HEK293 (cell line): ENCODE results near the gene PBX2.

ENCODE experiments used
- BCL11A ChIP-seq: fragments of 450-650 bp; formaldehyde crosslinking; IDR thresholded peaks from 2 replicates; pipeline ENCODE4 v1.5.1; 2016; ENCODE audit warnings: low read depth, missing biosample characterization, missing genetic modification characterization
- GLI2 ChIP-seq: fragments of 450-650 bp; formaldehyde crosslinking; IDR thresholded peaks from 2 replicates; pipeline ENCODE4; 2017; ENCODE audit warnings: missing biosample characterization, missing genetic modification characterization, low read depth, borderline replicate concordance
- GLIS1 ChIP-seq: fragments of 450-650 bp; formaldehyde crosslinking; IDR thresholded peaks from 2 replicates; pipeline ENCODE4 v1.5.1; 2016; ENCODE audit warnings: missing biosample characterization, missing genetic modification characterization
- GLIS2 ChIP-seq: fragments of 450-650 bp; formaldehyde crosslinking; IDR thresholded peaks from 2 replicates; pipeline ENCODE4 v1.5.1; 2016; ENCODE audit warnings: missing biosample characterization, missing genetic modification characterization
- KLF10 ChIP-seq: fragments of 450-650 bp; IDR thresholded peaks from 2 replicates; pipeline ENCODE4 v1.5.1; 2018; ENCODE audit warnings: missing biosample characterization, mild to moderate bottlenecking, missing genetic modification characterization
- KLF9 ChIP-seq: fragments of 450-650 bp; formaldehyde crosslinking; IDR thresholded peaks from 2 replicates; pipeline ENCODE4 v1.5.1; 2016; ENCODE audit warnings: missing biosample characterization, missing genetic modification characterization, low read depth
- RBAK ChIP-seq: fragments of 450-650 bp; formaldehyde crosslinking; IDR thresholded peaks from 2 replicates; pipeline ENCODE4 v1.5.1; 2016; ENCODE audit warnings: missing biosample characterization, missing genetic modification characterization
- SCRT1 ChIP-seq: fragments of 450-650 bp; formaldehyde crosslinking; IDR thresholded peaks from 2 replicates; pipeline ENCODE4 v1.5.1; 2016; ENCODE audit warnings: missing biosample characterization, missing genetic modification characterization, borderline replicate concordance
- SETDB1 ChIP-seq: IDR thresholded peaks from one replicate; pipeline ENCODE4 v1.6.1; 2017; ENCODE audit warnings: mild to moderate bottlenecking, low read length, moderate library complexity, mixed read lengths; ENCODE audit not compliant: insufficient read length
- SP3 ChIP-seq: fragments of 450-650 bp; formaldehyde crosslinking; IDR thresholded peaks from 2 replicates; pipeline ENCODE4 v1.5.1; 2016; ENCODE audit warnings: missing biosample characterization, missing genetic modification characterization
- ZBTB1 ChIP-seq: fragments of 450-650 bp; formaldehyde crosslinking; IDR thresholded peaks from 2 replicates; pipeline ENCODE4 v1.5.1; 2016; ENCODE audit warnings: missing biosample characterization, missing genetic modification characterization
- ZFHX2 ChIP-seq: fragments of 450-650 bp; formaldehyde crosslinking; conservative IDR thresholded peaks from 2 replicates; pipeline ENCODE4 v1.5.1; 2016; ENCODE audit warnings: missing biosample characterization, missing genetic modification characterization
- ZFP41 ChIP-seq: fragments of 450-650 bp; formaldehyde crosslinking; IDR thresholded peaks from 2 replicates; pipeline ENCODE4 v1.5.1; 2016; ENCODE audit warnings: missing biosample characterization, missing genetic modification characterization, borderline replicate concordance
- ZNF10 ChIP-seq: fragments of 450-650 bp; formaldehyde crosslinking; IDR thresholded peaks from 2 replicates; pipeline ENCODE4 v1.5.1; 2017; ENCODE audit warnings: missing biosample characterization, missing genetic modification characterization
- ZNF138 ChIP-seq: fragments of 450-650 bp; formaldehyde crosslinking; IDR thresholded peaks from 2 replicates; pipeline ENCODE4 v1.5.1; 2016; ENCODE audit warnings: missing biosample characterization, missing genetic modification characterization, borderline replicate concordance
- ZNF2 ChIP-seq: fragments of 450-650 bp; formaldehyde crosslinking; IDR thresholded peaks from 2 replicates; pipeline ENCODE4 v1.5.1; 2016; ENCODE audit warnings: missing biosample characterization, missing genetic modification characterization
- ZNF416 ChIP-seq: fragments of 450-650 bp; formaldehyde crosslinking; IDR thresholded peaks from 2 replicates; pipeline ENCODE4 v1.5.1; 2016; ENCODE audit warnings: missing biosample characterization, missing genetic modification characterization
- ZNF473 ChIP-seq: fragments of 450-650 bp; formaldehyde crosslinking; IDR thresholded peaks from 2 replicates; pipeline ENCODE4 v1.5.1; 2017; ENCODE audit warnings: missing biosample characterization, missing genetic modification characterization
- ZNF501 ChIP-seq: fragments of 450-650 bp; formaldehyde crosslinking; IDR thresholded peaks from 2 replicates; pipeline ENCODE4 v1.5.1; 2016; ENCODE audit warnings: missing biosample characterization, missing genetic modification characterization
- ZNF521 ChIP-seq: fragments of 450-650 bp; formaldehyde crosslinking; IDR thresholded peaks from 2 replicates; pipeline ENCODE4 v1.5.1; 2017; ENCODE audit warnings: missing biosample characterization, mild to moderate bottlenecking, missing genetic modification characterization
- ZNF555 ChIP-seq: fragments of 450-650 bp; formaldehyde crosslinking; conservative IDR thresholded peaks from 2 replicates; pipeline ENCODE4 v1.5.1; 2017; ENCODE audit warnings: missing biosample characterization, mild to moderate bottlenecking, missing genetic modification characterization, inconsistent platforms
- ZNF621 ChIP-seq: fragments of 450-650 bp; formaldehyde crosslinking; IDR thresholded peaks from 2 replicates; pipeline ENCODE4 v1.5.1; 2017; ENCODE audit warnings: missing biosample characterization, missing genetic modification characterization
- ZNF768 ChIP-seq: fragments of 450-650 bp; formaldehyde crosslinking; IDR thresholded peaks from 2 replicates; pipeline ENCODE4 v1.5.1; 2018; ENCODE audit warnings: missing biosample characterization, mild to moderate bottlenecking, missing genetic modification characterization
- ZNF777 ChIP-seq: fragments of 450-650 bp; formaldehyde crosslinking; IDR thresholded peaks from 2 replicates; pipeline ENCODE4 v1.5.1; 2017; ENCODE audit warnings: missing biosample characterization, missing genetic modification characterization, borderline replicate concordance
- ZSCAN30 ChIP-seq: fragments of 450-650 bp; IDR thresholded peaks from 2 replicates; pipeline ENCODE4 v1.5.1; 2018; ENCODE audit warnings: missing biosample characterization, mild to moderate bottlenecking, missing genetic modification characterization, moderate library complexity
- TF ChIP-seq, protein P1 (sequence below): fragments of 450-650 bp; formaldehyde crosslinking; IDR thresholded peaks from 2 replicates; pipeline ENCODE4 v1.5.1; 2017; ENCODE audit warnings: missing biosample characterization, missing genetic modification characterization
- TF ChIP-seq, protein P2 (sequence below): fragments of 450-650 bp; formaldehyde crosslinking; IDR thresholded peaks from 2 replicates; pipeline ENCODE4 v1.5.1; 2016; ENCODE audit warnings: missing biosample characterization, missing genetic modification characterization
- TF ChIP-seq, protein P3 (sequence below): fragments of 450-650 bp; formaldehyde crosslinking; IDR thresholded peaks from 2 replicates; pipeline ENCODE4 v1.5.1; 2016; ENCODE audit warnings: missing biosample characterization, missing genetic modification characterization
- TF ChIP-seq, protein P4 (sequence below): fragments of 450-650 bp; formaldehyde crosslinking; IDR thresholded peaks from 2 replicates; pipeline ENCODE4 v1.5.1; 2016; ENCODE audit warnings: missing biosample characterization, missing genetic modification characterization, low read depth
- TF ChIP-seq, protein P5 (sequence below): fragments of 450-650 bp; formaldehyde crosslinking; IDR thresholded peaks from 2 replicates; pipeline ENCODE4 v1.5.1; 2016; ENCODE audit warnings: missing biosample characterization, missing genetic modification characterization
- TF ChIP-seq, protein P6 (sequence below): fragments of 450-650 bp; formaldehyde crosslinking; IDR thresholded peaks from 2 replicates; pipeline ENCODE4 v1.5.1; 2016; ENCODE audit warnings: missing biosample characterization, missing genetic modification characterization

The PBX2 gene

GRCh38 chr6:32154514-32155161 lies 35.4 kb downstream of the PBX2 start (continued):
- TF ChIP-seq, protein P1, sequence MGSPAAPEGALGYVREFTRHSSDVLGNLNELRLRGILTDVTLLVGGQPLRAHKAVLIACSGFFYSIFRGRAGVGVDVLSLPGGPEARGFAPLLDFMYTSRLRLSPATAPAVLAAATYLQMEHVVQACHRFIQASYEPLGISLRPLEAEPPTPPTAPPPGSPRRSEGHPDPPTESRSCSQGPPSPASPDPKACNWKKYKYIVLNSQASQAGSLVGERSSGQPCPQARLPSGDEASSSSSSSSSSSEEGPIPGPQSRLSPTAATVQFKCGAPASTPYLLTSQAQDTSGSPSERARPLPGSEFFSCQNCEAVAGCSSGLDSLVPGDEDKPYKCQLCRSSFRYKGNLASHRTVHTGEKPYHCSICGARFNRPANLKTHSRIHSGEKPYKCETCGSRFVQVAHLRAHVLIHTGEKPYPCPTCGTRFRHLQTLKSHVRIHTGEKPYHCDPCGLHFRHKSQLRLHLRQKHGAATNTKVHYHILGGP (tag by site-specific recombination), result no peak
- TF ChIP-seq, protein P2, sequence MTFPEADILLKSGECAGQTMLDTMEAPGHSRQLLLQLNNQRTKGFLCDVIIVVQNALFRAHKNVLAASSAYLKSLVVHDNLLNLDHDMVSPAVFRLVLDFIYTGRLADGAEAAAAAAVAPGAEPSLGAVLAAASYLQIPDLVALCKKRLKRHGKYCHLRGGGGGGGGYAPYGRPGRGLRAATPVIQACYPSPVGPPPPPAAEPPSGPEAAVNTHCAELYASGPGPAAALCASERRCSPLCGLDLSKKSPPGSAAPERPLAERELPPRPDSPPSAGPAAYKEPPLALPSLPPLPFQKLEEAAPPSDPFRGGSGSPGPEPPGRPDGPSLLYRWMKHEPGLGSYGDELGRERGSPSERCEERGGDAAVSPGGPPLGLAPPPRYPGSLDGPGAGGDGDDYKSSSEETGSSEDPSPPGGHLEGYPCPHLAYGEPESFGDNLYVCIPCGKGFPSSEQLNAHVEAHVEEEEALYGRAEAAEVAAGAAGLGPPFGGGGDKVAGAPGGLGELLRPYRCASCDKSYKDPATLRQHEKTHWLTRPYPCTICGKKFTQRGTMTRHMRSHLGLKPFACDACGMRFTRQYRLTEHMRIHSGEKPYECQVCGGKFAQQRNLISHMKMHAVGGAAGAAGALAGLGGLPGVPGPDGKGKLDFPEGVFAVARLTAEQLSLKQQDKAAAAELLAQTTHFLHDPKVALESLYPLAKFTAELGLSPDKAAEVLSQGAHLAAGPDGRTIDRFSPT (tag by site-specific recombination), result peak; percentile 38; the same call in 1 of the 2 replicates
- no peak for TF ChIP-seq SETDB1
- no peak for TF ChIP-seq ZFP41 (tag by site-specific recombination)
- TF ChIP-seq ZBTB1 (tag by site-specific recombination), result no peak
- no peak for TF ChIP-seq ZNF621 (tag by site-specific recombination)
- TF ChIP-seq SCRT1 (tag by site-specific recombination), result no peak
- TF ChIP-seq GLIS2 (tag by site-specific recombination), result peak; percentile 78
- TF ChIP-seq GLIS1 (tag by site-specific recombination), result no peak; the same call in 1 of the 2 replicates
- no peak for TF ChIP-seq ZNF10 (tag by site-specific recombination)
- no peak for TF ChIP-seq ZNF521 (tag by site-specific recombination)
- TF ChIP-seq ZNF777, result no peak
- TF ChIP-seq, protein P3, sequence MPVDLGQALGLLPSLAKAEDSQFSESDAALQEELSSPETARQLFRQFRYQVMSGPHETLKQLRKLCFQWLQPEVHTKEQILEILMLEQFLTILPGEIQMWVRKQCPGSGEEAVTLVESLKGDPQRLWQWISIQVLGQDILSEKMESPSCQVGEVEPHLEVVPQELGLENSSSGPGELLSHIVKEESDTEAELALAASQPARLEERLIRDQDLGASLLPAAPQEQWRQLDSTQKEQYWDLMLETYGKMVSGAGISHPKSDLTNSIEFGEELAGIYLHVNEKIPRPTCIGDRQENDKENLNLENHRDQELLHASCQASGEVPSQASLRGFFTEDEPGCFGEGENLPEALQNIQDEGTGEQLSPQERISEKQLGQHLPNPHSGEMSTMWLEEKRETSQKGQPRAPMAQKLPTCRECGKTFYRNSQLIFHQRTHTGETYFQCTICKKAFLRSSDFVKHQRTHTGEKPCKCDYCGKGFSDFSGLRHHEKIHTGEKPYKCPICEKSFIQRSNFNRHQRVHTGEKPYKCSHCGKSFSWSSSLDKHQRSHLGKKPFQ (tag by site-specific recombination), result no peak
- TF ChIP-seq, protein P4, sequence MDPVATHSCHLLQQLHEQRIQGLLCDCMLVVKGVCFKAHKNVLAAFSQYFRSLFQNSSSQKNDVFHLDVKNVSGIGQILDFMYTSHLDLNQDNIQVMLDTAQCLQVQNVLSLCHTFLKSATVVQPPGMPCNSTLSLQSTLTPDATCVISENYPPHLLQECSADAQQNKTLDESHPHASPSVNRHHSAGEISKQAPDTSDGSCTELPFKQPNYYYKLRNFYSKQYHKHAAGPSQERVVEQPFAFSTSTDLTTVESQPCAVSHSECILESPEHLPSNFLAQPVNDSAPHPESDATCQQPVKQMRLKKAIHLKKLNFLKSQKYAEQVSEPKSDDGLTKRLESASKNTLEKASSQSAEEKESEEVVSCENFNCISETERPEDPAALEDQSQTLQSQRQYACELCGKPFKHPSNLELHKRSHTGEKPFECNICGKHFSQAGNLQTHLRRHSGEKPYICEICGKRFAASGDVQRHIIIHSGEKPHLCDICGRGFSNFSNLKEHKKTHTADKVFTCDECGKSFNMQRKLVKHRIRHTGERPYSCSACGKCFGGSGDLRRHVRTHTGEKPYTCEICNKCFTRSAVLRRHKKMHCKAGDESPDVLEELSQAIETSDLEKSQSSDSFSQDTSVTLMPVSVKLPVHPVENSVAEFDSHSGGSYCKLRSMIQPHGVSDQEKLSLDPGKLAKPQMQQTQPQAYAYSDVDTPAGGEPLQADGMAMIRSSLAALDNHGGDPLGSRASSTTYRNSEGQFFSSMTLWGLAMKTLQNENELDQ (tag by site-specific recombination), result no peak
- no peak for TF ChIP-seq RBAK (tag by site-specific recombination)
- TF ChIP-seq KLF9 (tag by site-specific recombination), result no peak; the same call in 1 of the 2 replicates
- TF ChIP-seq GLI2 (tag by site-specific recombination), result no peak
- TF ChIP-seq BCL11A (tag by site-specific recombination), result no peak
- 0 out of 2 replicates have a peak, but pooled peaks have one; percentile 16 for TF ChIP-seq ZNF2 (tag by site-specific recombination)
- no peak for TF ChIP-seq ZNF473 (tag by site-specific recombination)
- TF ChIP-seq ZFHX2 (tag by site-specific recombination), result 0 out of 2 replicates have a peak, but pooled peaks have one; percentile 6
- no peak for TF ChIP-seq ZNF416 (tag by site-specific recombination)
- no peak for TF ChIP-seq ZNF768 (tag by site-specific recombination)
- TF ChIP-seq, protein P5, sequence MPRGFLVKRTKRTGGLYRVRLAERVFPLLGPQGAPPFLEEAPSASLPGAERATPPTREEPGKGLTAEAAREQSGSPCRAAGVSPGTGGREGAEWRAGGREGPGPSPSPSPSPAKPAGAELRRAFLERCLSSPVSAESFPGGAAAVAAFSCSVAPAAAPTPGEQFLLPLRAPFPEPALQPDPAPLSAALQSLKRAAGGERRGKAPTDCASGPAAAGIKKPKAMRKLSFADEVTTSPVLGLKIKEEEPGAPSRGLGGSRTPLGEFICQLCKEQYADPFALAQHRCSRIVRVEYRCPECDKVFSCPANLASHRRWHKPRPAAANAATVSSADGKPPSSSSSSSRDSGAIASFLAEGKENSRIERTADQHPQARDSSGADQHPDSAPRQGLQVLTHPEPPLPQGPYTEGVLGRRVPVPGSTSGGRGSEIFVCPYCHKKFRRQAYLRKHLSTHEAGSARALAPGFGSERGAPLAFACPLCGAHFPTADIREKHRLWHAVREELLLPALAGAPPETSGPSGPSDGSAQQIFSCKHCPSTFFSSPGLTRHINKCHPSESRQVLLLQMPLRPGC (tag by site-specific recombination), result no peak
- TF ChIP-seq SP3 (tag by site-specific recombination), result no peak
- no peak for TF ChIP-seq ZNF138 (tag by site-specific recombination)
- TF ChIP-seq, protein P6, sequence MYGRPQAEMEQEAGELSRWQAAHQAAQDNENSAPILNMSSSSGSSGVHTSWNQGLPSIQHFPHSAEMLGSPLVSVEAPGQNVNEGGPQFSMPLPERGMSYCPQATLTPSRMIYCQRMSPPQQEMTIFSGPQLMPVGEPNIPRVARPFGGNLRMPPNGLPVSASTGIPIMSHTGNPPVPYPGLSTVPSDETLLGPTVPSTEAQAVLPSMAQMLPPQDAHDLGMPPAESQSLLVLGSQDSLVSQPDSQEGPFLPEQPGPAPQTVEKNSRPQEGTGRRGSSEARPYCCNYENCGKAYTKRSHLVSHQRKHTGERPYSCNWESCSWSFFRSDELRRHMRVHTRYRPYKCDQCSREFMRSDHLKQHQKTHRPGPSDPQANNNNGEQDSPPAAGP (tag by site-specific recombination), result 0 out of 2 replicates have a peak, but pooled peaks have one; percentile 40
- 0 out of 2 replicates have a peak, but pooled peaks have one; percentile 23 for TF ChIP-seq ZSCAN30 (tag by site-specific recombination)
- no peak for TF ChIP-seq KLF10 (tag by site-specific recombination)
- no peak for TF ChIP-seq ZNF555 (tag by site-specific recombination)
- TF ChIP-seq ZNF501 (tag by site-specific recombination), result no peak
